ENCODE measurements around the gene SIM1. TPM values are rescaled to one million over a fixed set of nuclear protein-coding genes. Genes with fewer than 3 reads are reported as not detected.

The SIM1 gene
- total and polyA plus RNA-seq, 9 donors: 0.37 to 5.5 (median 2.9) TPM

- H3K27me3 ChIP-seq (ENCODE audit: control insufficient read depth, insufficient read depth, low read length): peaks cover 82% of the 10 kb centered on the region
- WGBS (ENCODE audit: insufficient coverage): 9% methylated on average over 16 of the region's 24 CpGs
- H3K4me3 ChIP-seq (ENCODE audit: low read length): no peak overlapping the region
- DNase-seq: no peak
- peaks cover 4% of the 10 kb centered on the region for H3K4me1 ChIP-seq (ENCODE audit: control insufficient read depth, insufficient read depth, low read length)
- no peak overlapping the region for H3K27ac ChIP-seq (ENCODE audit: low read length)
- H3K9me3 ChIP-seq (replicated peaks; ENCODE audit: control insufficient read depth, low read depth, low read length): no peaks in the 10 kb centered on the region
- H3K36me3 ChIP-seq (ENCODE audit: control insufficient read depth, insufficient read depth, low read length): no peaks in the 10 kb centered on the region
Observed at GRCh38 chr6:100456141-100456907, 8.4 kb downstream of the SIM1 start.

- no peak overlapping the region for H3K4me3 ChIP-seq (ENCODE audit: low read length)
- H3K27me3 ChIP-seq (ENCODE audit: control insufficient read depth, insufficient read depth, low read length): peaks cover 77% of the 10 kb centered on the region
- H3K36me3 ChIP-seq (ENCODE audit: control insufficient read depth, insufficient read depth, low read length): no peaks in the 10 kb centered on the region
- 14% methylated on average over 43 of the region's 54 CpGs for WGBS (ENCODE audit: insufficient coverage)
- no peak for DNase-seq
- peaks cover 4% of the 10 kb centered on the region for H3K4me1 ChIP-seq (ENCODE audit: control insufficient read depth, insufficient read depth, low read length)
- H3K27ac ChIP-seq (ENCODE audit: low read length): no peak overlapping the region
- H3K9me3 ChIP-seq (replicated peaks; ENCODE audit: control insufficient read depth, low read depth, low read length): no peaks in the 10 kb centered on the region
Observed at GRCh38 chr6:100455230-100456124, 9.2 kb downstream of the SIM1 start.

DNA sequence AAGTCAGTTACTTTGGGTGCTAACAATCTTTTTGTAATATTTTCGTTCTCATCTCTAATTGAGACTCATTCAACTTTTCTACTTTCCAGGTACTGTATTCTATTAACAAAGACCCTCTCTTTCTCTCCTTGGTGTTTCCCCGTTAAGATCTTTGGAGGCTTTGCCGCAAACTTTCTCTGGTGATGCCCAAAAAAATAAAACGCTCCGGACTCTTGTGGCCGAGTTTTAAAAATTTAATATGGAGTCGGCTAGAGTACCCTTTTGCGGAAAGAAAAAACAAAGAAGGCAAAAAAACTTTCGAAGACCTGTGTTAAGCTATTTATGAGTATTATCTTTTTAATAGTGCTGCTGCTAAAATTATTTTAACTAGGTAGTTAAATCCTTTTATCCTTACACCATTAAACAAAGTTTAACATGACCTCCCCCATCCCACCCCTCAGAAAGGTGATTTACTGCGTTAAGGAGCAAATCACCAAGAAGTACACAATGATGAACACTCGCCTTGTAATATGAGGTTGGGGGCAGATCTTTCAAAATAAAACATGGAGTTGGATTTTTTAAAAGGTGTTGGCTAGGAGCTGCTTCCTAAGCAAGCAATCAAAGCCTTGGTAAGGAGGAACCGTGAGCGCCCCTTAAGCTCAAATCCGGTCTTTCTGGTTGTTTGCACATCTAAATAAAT is 10.0 kb downstream of the SIM1 start:
- peaks cover 84% of the 10 kb centered on the region for H3K27me3 ChIP-seq (ENCODE audit: control insufficient read depth, insufficient read depth, low read length)
- H3K36me3 ChIP-seq (ENCODE audit: control insufficient read depth, insufficient read depth, low read length): no peaks in the 10 kb centered on the region
- 21% methylated on average over 5 of the region's 14 CpGs for WGBS (ENCODE audit: insufficient coverage)
- no peaks in the 10 kb centered on the region for H3K9me3 ChIP-seq (replicated peaks; ENCODE audit: control insufficient read depth, low read depth, low read length)
- H3K4me3 ChIP-seq (ENCODE audit: low read length): no peak overlapping the region
- H3K27ac ChIP-seq (ENCODE audit: low read length): no peak overlapping the region
- peaks cover 4% of the 10 kb centered on the region for H3K4me1 ChIP-seq (ENCODE audit: control insufficient read depth, insufficient read depth, low read length)
- no peak for DNase-seq

GRCh38 chr6:100453701-100454521 is 10.8 kb downstream of the SIM1 start:
- WGBS (ENCODE audit: insufficient coverage): 26% methylated on average over 36 of the region's 36 CpGs
- no peak overlapping the region for H3K4me3 ChIP-seq (ENCODE audit: low read length)
- no peaks in the 10 kb centered on the region for H3K9me3 ChIP-seq (replicated peaks; ENCODE audit: control insufficient read depth, low read depth, low read length)
- H3K36me3 ChIP-seq (ENCODE audit: control insufficient read depth, insufficient read depth, low read length): peaks cover 5% of the 10 kb centered on the region
- no peak for DNase-seq
- H3K4me1 ChIP-seq (ENCODE audit: control insufficient read depth, insufficient read depth, low read length): peaks cover 4% of the 10 kb centered on the region
- H3K27ac ChIP-seq (ENCODE audit: low read length): no peak overlapping the region
- peaks cover 90% of the 10 kb centered on the region for H3K27me3 ChIP-seq (ENCODE audit: control insufficient read depth, insufficient read depth, low read length)

GRCh38 chr6:100452998-100453397 is 11.7 kb downstream of the SIM1 start:
- H3K9me3 ChIP-seq (replicated peaks; ENCODE audit: control insufficient read depth, low read depth, low read length): no peaks in the 10 kb centered on the region
- H3K27me3 ChIP-seq (ENCODE audit: control insufficient read depth, insufficient read depth, low read length): peaks cover 90% of the 10 kb centered on the region
- peaks cover 4% of the 10 kb centered on the region for H3K4me1 ChIP-seq (ENCODE audit: control insufficient read depth, insufficient read depth, low read length)
- H3K27ac ChIP-seq (ENCODE audit: low read length): no peak overlapping the region
- H3K36me3 ChIP-seq (ENCODE audit: control insufficient read depth, insufficient read depth, low read length): peaks cover 10% of the 10 kb centered on the region
- 30% methylated on average over 3 of the region's 3 CpGs for WGBS (ENCODE audit: insufficient coverage)
- no peak for DNase-seq
- H3K4me3 ChIP-seq (ENCODE audit: low read length): no peak overlapping the region

- Histone ChIP-seq H3K27me3 (ENCODE audit: control insufficient read depth, insufficient read depth, low read length) (peaks cover 89% of the 10 kb centered on the region), H3K36me3 (ENCODE audit: control insufficient read depth, insufficient read depth, low read length) (peaks cover 16% of the 10 kb centered on the region), H3K4me1 (ENCODE audit: control insufficient read depth, insufficient read depth, low read length) (peaks cover 4% of the 10 kb centered on the region), H3K4me3 (ENCODE audit: low read length) (no peak overlapping the region), H3K27ac (ENCODE audit: low read length) (no peak overlapping the region), H3K9me3 (replicated peaks; ENCODE audit: control insufficient read depth, low read depth, low read length) (no peaks in the 10 kb centered on the region)
- no peak for DNase-seq
- 31% methylated on average over 1 of the region's 1 CpG for WGBS (ENCODE audit: insufficient coverage)
Observed at GRCh38 chr6:100451577-100451976, 13.1 kb downstream of the SIM1 start.

GRCh38 chr6:100449239-100449691 is 15.5 kb downstream of the SIM1 start:
- Histone ChIP-seq H3K9me3 (replicated peaks; ENCODE audit: control insufficient read depth, low read depth, low read length) (no peaks in the 10 kb centered on the region), H3K36me3 (ENCODE audit: control insufficient read depth, insufficient read depth, low read length) (peaks cover 16% of the 10 kb centered on the region), H3K27ac (ENCODE audit: low read length) (no peak overlapping the region), H3K4me3 (ENCODE audit: low read length) (no peak overlapping the region), H3K4me1 (ENCODE audit: control insufficient read depth, insufficient read depth, low read length) (peaks cover 4% of the 10 kb centered on the region), H3K27me3 (ENCODE audit: control insufficient read depth, insufficient read depth, low read length) (peaks cover 71% of the 10 kb centered on the region)
- 24% methylated on average over 34 of the region's 38 CpGs for WGBS (ENCODE audit: insufficient coverage)
- no peak for DNase-seq

GRCh38 chr6:100447900-100448748 is 16.6 kb downstream of the SIM1 start:
- Histone ChIP-seq H3K4me3 (ENCODE audit: low read length) (no peak overlapping the region), H3K27ac (ENCODE audit: low read length) (no peak overlapping the region), H3K9me3 (replicated peaks; ENCODE audit: control insufficient read depth, low read depth, low read length) (no peaks in the 10 kb centered on the region), H3K27me3 (ENCODE audit: control insufficient read depth, insufficient read depth, low read length) (peaks cover 60% of the 10 kb centered on the region), H3K4me1 (ENCODE audit: control insufficient read depth, insufficient read depth, low read length) (no peaks in the 10 kb centered on the region), H3K36me3 (ENCODE audit: control insufficient read depth, insufficient read depth, low read length) (peaks cover 16% of the 10 kb centered on the region)
- DNase-seq: no peak
- whole genome bisulfite sequencing (ENCODE audit: insufficient coverage): 19% methylated on average over 35 of the region's 47 CpGs

Data from muscle of leg (tissue), 11 donors.